HT-29 (cell line): ENCODE data around the gene NDUFAF2. TPM values are rescaled to one million over a fixed set of nuclear protein-coding genes. Genes with fewer than 3 reads are reported as not detected.
"Not testable (repeated sequence)": the region's sequence is repeated elsewhere in the genome, so short reads cannot be mapped to it uniquely, and the experiment has no call there.

Source experiments
- DNase-seq: peaks from one replicate; pipeline ENCODE4 v3.0.0-alpha.2; 2015; ENCODE audit warnings: low spot score
- total RNA-seq: library from RNA; depleted of rRNA; stranded (reverse); fragments of >200 nt; shearing (Covaris generic); gene quantifications from 2 replicates; pipeline ENCODE4 v1.2.3, GENCODE V29; 2014; rRNA removed

Gene NDUFAF2
- total RNA-seq, 1 experiment from 2014 or later: 18.4 TPM

- no peak for DNase-seq
Observed at GRCh38 chr5:61177070-61177469, 232.1 kb downstream of the NDUFAF2 start.

- DNase-seq: no peak
Observed at GRCh38 chr5:61177716-61178115, 232.7 kb downstream of the NDUFAF2 start.

GRCh38 chr5:61178702-61179101, 233.7 kb downstream of the NDUFAF2 start:
- no peak for DNase-seq

GRCh38 chr5:61180886-61181285, 235.9 kb downstream of the NDUFAF2 start:
- no peak for DNase-seq

- DNase-seq: no peak
Observed at GRCh38 chr5:61182449-61182848, 237.4 kb downstream of the NDUFAF2 start.

- no peak for DNase-seq
Observed at GRCh38 chr5:61183538-61183937, 238.5 kb downstream of the NDUFAF2 start.

GRCh38 chr5:61184708-61185107, 239.7 kb downstream of the NDUFAF2 start:
- DNase-seq: no peak

GRCh38 chr5:61186634-61187033, 241.6 kb downstream of the NDUFAF2 start:
- no peak for DNase-seq

GRCh38 chr5:61187352-61187751, 242.3 kb downstream of the NDUFAF2 start:
- not testable (repeated sequence) for DNase-seq

- DNase-seq: not testable (repeated sequence)
Observed at GRCh38 chr5:61187826-61188225, 242.8 kb downstream of the NDUFAF2 start.

- DNase-seq: no peak
Observed at GRCh38 chr5:61198606-61199005, 253.6 kb downstream of the NDUFAF2 start.

- no peak for DNase-seq
Observed at GRCh38 chr5:61200582-61201155, 255.7 kb downstream of the NDUFAF2 start.

- no peak for DNase-seq
Observed at GRCh38 chr5:61202213-61202612, 257.2 kb downstream of the NDUFAF2 start.

Other genes with a start within 250 kb of the NDUFAF2 start
- 18.4 and 20.5 TPM in 2 replicates for gene DEPDC1B, start 245.0 kb upstream of the NDUFAF2 start, total RNA-seq
- gene ELOVL7, start 100.9 kb upstream of the NDUFAF2 start, total RNA-seq: 4.4 and 6.4 TPM in 2 replicates
- gene ERCC8, start 135 bp upstream of the NDUFAF2 start, total RNA-seq: 4.3 and 12.4 TPM in 2 replicates
- gene SMIM15, start 217.3 kb downstream of the NDUFAF2 start, total RNA-seq: 88.5 and 99.2 TPM in 2 replicates